Endothelial cell of umbilical vein (primary cell): ENCODE results near the gene NXNL2. TPM values are rescaled to one million over a fixed set of nuclear protein-coding genes. Genes with fewer than 3 reads are reported as not detected.

Experiments used
- BruUV-seq: library from RNA; stranded (reverse); fragments of 400-500 nt; replicated peaks from 2 replicates; lab custom pipeline; 2021; lab: Mats Ljungman, UMichigan
- CTCF ChIA-PET: fragments of 300-600, 350-600 bp; sonication (Branson Sonifier 250); formaldehyde crosslinking; loops from one replicate; lab custom pipeline; 2021; ENCODE audit warnings: antibody characterized with exemption, inconsistent platforms; lab: Charles Lee
- POLR2A ChIA-PET: fragments of 300-600, 350-600 bp; sonication (Branson Sonifier 250); formaldehyde crosslinking; loops from one replicate; lab custom pipeline; 2021; ENCODE audit warnings: antibody characterized with exemption, inconsistent platforms; lab: Charles Lee
- DNase-seq: peaks from one replicate; pipeline ENCODE4 v3.0.0-alpha.2; 2011; ENCODE audit warnings: low read depth, low spot score
- FAIRE-seq: peaks from 2 replicates; lab custom pipeline; 2011; peaks lifted over from hg19 to GRCh38; lab: Jason Lieb, UNC
- H2AFZ ChIP-seq: 2 replicates; pipeline ENCODE4 v1.6.0; 2012; ENCODE audit warnings: low read depth, low read length, control low read depth, inconsistent platforms
- H3K27ac ChIP-seq: 2 replicates; pipeline ENCODE4 v1.5.1; 2011; ENCODE audit warnings: low read depth, mild to moderate bottlenecking, control low read depth, low read length, moderate library complexity; ENCODE audit not compliant: insufficient read depth
- H3K27me3 ChIP-seq, 2 experiments: 2 replicates each; pipeline versions ENCODE4 v1.6.0 to v1.6.1; 2011; ENCODE audit warnings: low read length in 2 of 2, mixed read lengths in 1 of 2; ENCODE audit not compliant: control insufficient read depth in 2 of 2, insufficient read depth in 2 of 2
- H3K36me3 ChIP-seq, 2 experiments: 2 replicates in 1 of 2; 3 replicates in 1 of 2; pipeline ENCODE4 v1.5.1; 2011; ENCODE audit warnings: low read length in 2 of 2, mild to moderate bottlenecking in 1 of 2, moderate library complexity in 1 of 2; ENCODE audit not compliant: control insufficient read depth in 2 of 2, insufficient read depth in 2 of 2; ENCODE audit errors: extremely low read depth in 1 of 2
- H3K4me1 ChIP-seq: 3 replicates; pipeline ENCODE4 v1.5.1; 2011; ENCODE audit warnings: mild to moderate bottlenecking, low read length; ENCODE audit not compliant: control insufficient read depth, insufficient read depth; ENCODE audit errors: extremely low read depth
- H3K4me2 ChIP-seq: 2 replicates; pipeline ENCODE4 v1.6.1; 2011; ENCODE audit warnings: low read length, control low read depth, mixed read lengths; ENCODE audit not compliant: insufficient read depth
- H3K4me3 ChIP-seq, 3 experiments: fragments of 200-600 bp in 1 of 3; sonication (generic), shearing (Covaris generic) in 1 of 3; replicated peaks in 1 of 3; 2 replicates each; pipeline ENCODE4 v1.5.1; 2011 to 2016; ENCODE audit warnings: control low read depth in 3 of 3, low read length in 3 of 3, mild to moderate bottlenecking in 2 of 3, inconsistent platforms in 1 of 3, low read depth in 1 of 3, moderate library complexity in 1 of 3; ENCODE audit not compliant: insufficient read depth in 1 of 3
- H3K79me2 ChIP-seq: 2 replicates; pipeline ENCODE4 v1.6.0; 2012; ENCODE audit warnings: low read length, inconsistent platforms; ENCODE audit not compliant: control insufficient read depth, insufficient read depth
- H3K9ac ChIP-seq: replicated peaks from 2 replicates; pipeline ENCODE3; 2011; ENCODE audit warnings: low read length, control low read depth; ENCODE audit not compliant: insufficient read depth; ENCODE audit errors: extremely low read depth
- H3K9me1 ChIP-seq: replicated peaks from 3 replicates; pipeline ENCODE4 v1.6.0; 2011; ENCODE audit warnings: mild to moderate bottlenecking, low read length; ENCODE audit not compliant: control insufficient read depth, insufficient read depth; ENCODE audit errors: extremely low read depth
- H3K9me3 ChIP-seq: replicated peaks from 2 replicates; pipeline ENCODE4 v1.5.1; 2012; ENCODE audit warnings: low read length, inconsistent platforms; ENCODE audit not compliant: control insufficient read depth, insufficient read depth
- H4K20me1 ChIP-seq: replicated peaks from 2 replicates; pipeline ENCODE3; 2011; ENCODE audit warnings: mild to moderate bottlenecking, low read length; ENCODE audit not compliant: control insufficient read depth, insufficient read depth; ENCODE audit errors: extremely low read depth
- EZH2 ChIP-seq: IDR thresholded peaks from 2 replicates; pipeline ENCODE4 v1.6.1; 2012; ENCODE audit warnings: borderline replicate concordance, low read depth, mild to moderate bottlenecking, moderate library complexity, low read length, inconsistent platforms; ENCODE audit not compliant: severe bottlenecking
- FOS ChIP-seq: IDR thresholded peaks from 2 replicates; pipeline ENCODE4 v1.6.1; 2011; ENCODE audit warnings: mild to moderate bottlenecking, low read length, moderate library complexity, borderline replicate concordance; ENCODE audit not compliant: insufficient read depth
- GATA2 ChIP-seq: IDR thresholded peaks from 2 replicates; pipeline ENCODE4 v1.7.0; 2011; ENCODE audit warnings: low read depth, mild to moderate bottlenecking, moderate library complexity, mixed read lengths, low read length; ENCODE audit not compliant: insufficient read length, insufficient read depth
- JUN ChIP-seq: IDR thresholded peaks from 2 replicates; pipeline ENCODE4 v1.6.1; 2011; ENCODE audit warnings: borderline replicate concordance, low read depth; ENCODE audit not compliant: insufficient read length, insufficient read depth
- MYC ChIP-seq: IDR thresholded peaks from one replicate; pipeline ENCODE4 v1.6.1; 2011; ENCODE audit warnings: mild to moderate bottlenecking, low read depth, low read length
- POLR2A ChIP-seq: IDR thresholded peaks from 2 replicates; pipeline ENCODE4 v1.6.1; 2012; ENCODE audit warnings: low read depth, mild to moderate bottlenecking, control low read depth, low read length
- POLR2AphosphoS5 ChIP-seq: IDR thresholded peaks from 2 replicates; pipeline ENCODE4 v1.6.1; 2012; ENCODE audit warnings: low read depth, mild to moderate bottlenecking, control low read depth, low read length, moderate library complexity; ENCODE audit not compliant: insufficient read depth
- dilution Hi-C: fragments of 300-500 bp; cut with MboI; formaldehyde crosslinking; loops from one replicate; pipeline ENCODE4 v1.15.0; 2019; ENCODE audit warnings: low sequenced_read_pairs; ENCODE audit not compliant: extremely low pct_ligation_motif_present
- intact Hi-C: fragments of 100-400 bp; cut with micrococcal nuclease; formaldehyde crosslinking; loops from one replicate; pipeline ENCODE4 v1.10.0; 2022
- polyA plus RNA-seq, 4 experiments: library from polyadenylated mRNA; depleted of rRNA in 3 of 4; stranded (reverse) in 3 of 4; unstranded in 1 of 4; fragments of >200 nt; gene quantifications; 2 replicates each; pipeline versions ENCODE4 v1.2.1 to v1.2.3, GENCODE V29; 2011 to 2012; ENCODE audit warnings: missing spikeins in 1 of 4
- total RNA-seq: library from RNA; stranded (reverse); gene quantifications from 2 replicates; pipeline ENCODE4 v1.2.3, GENCODE V29; 2021
- TF ChIP-seq, protein P1 (sequence below): IDR thresholded peaks from 2 replicates; pipeline ENCODE4 v1.6.1; 2011; ENCODE audit not compliant: insufficient read depth, insufficient read length
- TF ChIP-seq, protein P2 (sequence below), 2 donors: IDR thresholded peaks; 1 replicate in 1 of 2; 2 replicates in 1 of 2; pipeline ENCODE4 v1.5.1; 2011; ENCODE audit warnings: low read length in 2 of 2, mild to moderate bottlenecking in 2 of 2, moderate library complexity in 2 of 2, control low read depth in 1 of 2, inconsistent platforms in 1 of 2, low read depth in 1 of 2; ENCODE audit not compliant: insufficient read depth in 1 of 2; ENCODE audit errors: extremely low read depth in 1 of 2

NXNL2 gene
- total and polyA plus RNA-seq, 2 donors (not counting 3 experiments of a cell fraction or from before 2014, with no cell fraction given) = 0.14 TPM; not detected in 1

GRCh38 chr9:88523056-88523455 lies 11.9 kb upstream of the NXNL2 start:
- FAIRE-seq = no peak
- intact Hi-C loops = no loop called here

More at GRCh38 chr9:88523056-88523455, 11.9 kb upstream of the NXNL2 start:
- POLR2A ChIA-PET = no interaction called here
- no peaks in the 10 kb centered on the region for H3K4me1 ChIP-seq
- H3K9ac ChIP-seq = no peak overlapping the region
- dilution Hi-C loops = no loop called here
- no peak overlapping the region for H3K27ac ChIP-seq
- no peak overlapping the region for H3K4me2 ChIP-seq
- no peaks in the 10 kb centered on the region for H3K27me3 ChIP-seq
- no peaks in the 10 kb centered on the region for H3K79me2 ChIP-seq
- no peak overlapping the region for H3K4me3 ChIP-seq
- DNase-seq = no peak
- no TSS peak for BruUV-seq
- no peaks in the 10 kb centered on the region for H4K20me1 ChIP-seq
- no peaks in the 10 kb centered on the region for H3K9me3 ChIP-seq
- no peak for TF ChIP-seq JUN
- TF ChIP-seq EZH2 = no peak
- TF ChIP-seq, protein P1, sequence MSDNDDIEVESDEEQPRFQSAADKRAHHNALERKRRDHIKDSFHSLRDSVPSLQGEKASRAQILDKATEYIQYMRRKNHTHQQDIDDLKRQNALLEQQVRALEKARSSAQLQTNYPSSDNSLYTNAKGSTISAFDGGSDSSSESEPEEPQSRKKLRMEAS = no peak
- no peak for TF ChIP-seq POLR2AphosphoS5
- no peak for TF ChIP-seq FOS
- TF ChIP-seq GATA2 = no peak
- no peak for TF ChIP-seq MYC
- TF ChIP-seq POLR2A = no peak
- TF ChIP-seq, protein P2, sequence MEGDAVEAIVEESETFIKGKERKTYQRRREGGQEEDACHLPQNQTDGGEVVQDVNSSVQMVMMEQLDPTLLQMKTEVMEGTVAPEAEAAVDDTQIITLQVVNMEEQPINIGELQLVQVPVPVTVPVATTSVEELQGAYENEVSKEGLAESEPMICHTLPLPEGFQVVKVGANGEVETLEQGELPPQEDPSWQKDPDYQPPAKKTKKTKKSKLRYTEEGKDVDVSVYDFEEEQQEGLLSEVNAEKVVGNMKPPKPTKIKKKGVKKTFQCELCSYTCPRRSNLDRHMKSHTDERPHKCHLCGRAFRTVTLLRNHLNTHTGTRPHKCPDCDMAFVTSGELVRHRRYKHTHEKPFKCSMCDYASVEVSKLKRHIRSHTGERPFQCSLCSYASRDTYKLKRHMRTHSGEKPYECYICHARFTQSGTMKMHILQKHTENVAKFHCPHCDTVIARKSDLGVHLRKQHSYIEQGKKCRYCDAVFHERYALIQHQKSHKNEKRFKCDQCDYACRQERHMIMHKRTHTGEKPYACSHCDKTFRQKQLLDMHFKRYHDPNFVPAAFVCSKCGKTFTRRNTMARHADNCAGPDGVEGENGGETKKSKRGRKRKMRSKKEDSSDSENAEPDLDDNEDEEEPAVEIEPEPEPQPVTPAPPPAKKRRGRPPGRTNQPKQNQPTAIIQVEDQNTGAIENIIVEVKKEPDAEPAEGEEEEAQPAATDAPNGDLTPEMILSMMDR (IDR thresholded peaks at IDR 0.05; ENCODE audit: extremely low read depth in 1 of 2, insufficient read depth in 1 of 2, low read depth in 1 of 2, low read length in 2 of 2) = no peak
- no peak overlapping the region for H2AFZ ChIP-seq
- H3K9me1 ChIP-seq = no peaks in the 10 kb centered on the region
- CTCF ChIA-PET = no interaction called here
- H3K36me3 ChIP-seq = no peaks in the 10 kb centered on the region
